Measurements from ENCODE around the gene NELFCD. TPM values are rescaled to one million over a fixed set of nuclear protein-coding genes. Genes with fewer than 3 reads are reported as not detected.

NELFCD gene
- total and polyA plus RNA-seq, 4 experiments from 2014 or later = 72.6 to 93.3 (median 82.8) TPM

GRCh38 chr20:58995461-58996225, 14.6 kb downstream of the NELFCD start:
- intact Hi-C loops (cut with micrococcal nuclease) = no loop called here
- H3K27ac ChIP-seq (ENCODE audit: low read depth, low read length) = no peak overlapping the region
- H3K36me3 Mint-ChIP-seq = peaks cover 41 to 71% of the 10 kb centered on the region in 2 donors

GRCh38 chr20:58996226-58996611, 15.2 kb downstream of the NELFCD start:
- Mint-ChIP-seq H3K27ac (no peak overlapping the region), H3K27me3 (no peaks in the 10 kb centered on the region), H3K4me1 (no peaks in the 10 kb centered on the region), H3K36me3 (peaks cover 38 to 65% of the 10 kb centered on the region in 2 donors), H3K4me3 (no peak overlapping the region), H3K9me3 (no peaks in the 10 kb centered on the region)
- ChIA-PET CTCF (ENCODE audit: partially characterized antibody) (interaction anchor here (0.7 kb wide), 1 partner anchor 16 kb away, joined by 4 read pairs; no protein-coding TSS in a partner anchor), POLR2A (ENCODE audit: partially characterized antibody) (no interaction called here)
- Histone ChIP-seq H3K27me3 (ENCODE audit: insufficient read depth, low read length) (no peaks in the 10 kb centered on the region), H3K36me3 (ENCODE audit: insufficient read depth, low read length) (peaks cover 39% of the 10 kb centered on the region), H3K9me3 (ENCODE audit: control insufficient read depth in 1 of 2, low read length in 2 of 2) (no peaks in the 10 kb centered on the region), H3K4me1 (ENCODE audit: insufficient read depth, low read length) (no peaks in the 10 kb centered on the region), H3K27ac (ENCODE audit: low read depth, low read length) (no peak overlapping the region), H3K4me3 (ENCODE audit: low read length in 2 of 2) (no peak overlapping the region)
- intact Hi-C loops (cut with micrococcal nuclease) = no loop called here
- no peak for DNase-seq

More at GRCh38 chr20:58995461-58996225, 14.6 kb downstream of the NELFCD start:
- Mint-ChIP-seq H3K27me3 (no peaks in the 10 kb centered on the region), H3K4me3 (no peak overlapping the region), H3K9me3 (no peaks in the 10 kb centered on the region), H3K27ac (peak overlapping the region in 2 of 7 donors; percentile 6 to 34), H3K4me1 (no peaks in the 10 kb centered on the region)
- Histone ChIP-seq H3K36me3 (ENCODE audit: insufficient read depth, low read length) (peaks cover 44% of the 10 kb centered on the region), H3K4me3 (ENCODE audit: low read length in 2 of 2) (no peak overlapping the region), H3K27me3 (ENCODE audit: insufficient read depth, low read length) (no peaks in the 10 kb centered on the region), H3K9me3 (ENCODE audit: control insufficient read depth in 1 of 2, low read length in 2 of 2) (no peaks in the 10 kb centered on the region), H3K4me1 (ENCODE audit: insufficient read depth, low read length) (no peaks in the 10 kb centered on the region)
- CTCF ChIA-PET (ENCODE audit: partially characterized antibody) = no interaction called here
- POLR2A ChIA-PET (ENCODE audit: partially characterized antibody) = no interaction called here
- no peak for DNase-seq

- H3K36me3 ChIP-seq (ENCODE audit: insufficient read depth, low read length) = peaks cover 36% of the 10 kb centered on the region
- Mint-ChIP-seq H3K4me1 (peaks cover under 1 to 1% (median under 1%) of the 10 kb centered on the region in 4 donors), H3K27ac (peak overlapping the region in 2 of 7 donors; percentile 42 to 57), H3K9me3 (no peaks in the 10 kb centered on the region), H3K27me3 (no peaks in the 10 kb centered on the region), H3K36me3 (peaks cover 32 to 58% of the 10 kb centered on the region in 2 donors), H3K4me3 (no peak overlapping the region)
- H3K27me3 ChIP-seq (ENCODE audit: insufficient read depth, low read length) = no peaks in the 10 kb centered on the region
- no peak overlapping the region for H3K27ac ChIP-seq (ENCODE audit: low read depth, low read length)
- no peaks in the 10 kb centered on the region for H3K9me3 ChIP-seq (ENCODE audit: control insufficient read depth in 1 of 2, low read length in 2 of 2)
- intact Hi-C loops (cut with micrococcal nuclease) = no loop called here
- no peak overlapping the region for H3K4me3 ChIP-seq (ENCODE audit: low read length in 2 of 2)
- DNase-seq = no peak
- ChIA-PET CTCF (ENCODE audit: partially characterized antibody) (interaction anchor here (0.7 to 1.0 kb wide), 2 partner anchors 16 to 17 kb away, joined by 3 to 4 read pairs; partner anchors contain the start of gene NELFCD), POLR2A (ENCODE audit: partially characterized antibody) (no interaction called here)
- no peaks in the 10 kb centered on the region for H3K4me1 ChIP-seq (ENCODE audit: insufficient read depth, low read length)
These were observed 16.2 kb downstream of the NELFCD start for GRCh38 chr20:58997141-58997770.

GRCh38 chr20:58998656-58999055, 17.6 kb downstream of the NELFCD start:
- CTCF ChIA-PET (ENCODE audit: partially characterized antibody) = no interaction called here
- intact Hi-C loops (cut with micrococcal nuclease) = no loop called here

DNA sequence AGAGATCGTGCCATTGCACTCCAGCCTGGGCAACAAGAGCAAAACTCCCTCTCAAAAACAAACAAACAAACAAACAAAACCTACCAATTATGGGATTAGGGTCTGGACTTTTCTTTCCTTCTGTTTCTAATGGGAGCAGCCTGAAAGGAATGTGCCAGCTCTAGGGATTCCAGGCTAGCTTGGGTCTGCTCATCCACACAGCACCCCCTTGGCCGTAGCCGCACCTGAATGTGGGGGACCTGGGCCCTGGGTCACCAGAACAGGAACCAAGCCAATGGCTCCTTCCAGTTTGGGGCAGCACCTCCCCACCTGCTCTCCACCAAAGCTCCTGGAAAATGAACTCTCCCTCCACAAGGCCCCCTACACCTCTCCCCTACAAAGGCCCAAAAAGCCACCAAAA, 19.3 kb downstream of the NELFCD start:
- no peak overlapping the region for H3K4me3 Mint-ChIP-seq
- H3K4me3 ChIP-seq (ENCODE audit: low read length in 2 of 2) = no peak overlapping the region
- no peaks in the 10 kb centered on the region for H3K9me3 Mint-ChIP-seq
- H3K4me1 ChIP-seq (ENCODE audit: insufficient read depth, low read length) = peaks cover 16% of the 10 kb centered on the region
- no peaks in the 10 kb centered on the region for H3K9me3 ChIP-seq (ENCODE audit: control insufficient read depth in 1 of 2, low read length in 2 of 2)
- H3K36me3 ChIP-seq (ENCODE audit: insufficient read depth, low read length) = peaks cover 22% of the 10 kb centered on the region
- no peaks in the 10 kb centered on the region for H3K27me3 Mint-ChIP-seq
- peaks cover 22 to 38% of the 10 kb centered on the region in 2 donors for H3K36me3 Mint-ChIP-seq
- ChIA-PET POLR2A (ENCODE audit: partially characterized antibody) (no interaction called here), CTCF (ENCODE audit: partially characterized antibody) (no interaction called here)
- H3K4me1 Mint-ChIP-seq = peaks cover 18 to 31% (median 26%) of the 10 kb centered on the region in 4 donors
- H3K27ac ChIP-seq (ENCODE audit: low read depth, low read length) = no peak overlapping the region
- no peaks in the 10 kb centered on the region for H3K27me3 ChIP-seq (ENCODE audit: insufficient read depth, low read length)
- intact Hi-C loops (cut with micrococcal nuclease) = no loop called here
- H3K27ac Mint-ChIP-seq = peak overlapping the region in 1 of 7 donors; percentile 76
- DNase-seq = no peak

More at GRCh38 chr20:58998656-58999055, 17.6 kb downstream of the NELFCD start:
- H3K27ac ChIP-seq (ENCODE audit: low read depth, low read length) = no peak overlapping the region
- Mint-ChIP-seq H3K27ac (peak overlapping the region in 2 of 7 donors; percentile 35 to 64), H3K36me3 (peaks cover 24 to 50% of the 10 kb centered on the region in 2 donors), H3K27me3 (no peaks in the 10 kb centered on the region), H3K9me3 (no peaks in the 10 kb centered on the region), H3K4me3 (no peak overlapping the region), H3K4me1 (peaks cover 1 to 15% (median 10%) of the 10 kb centered on the region in 4 donors)
- no peak for DNase-seq
- POLR2A ChIA-PET (ENCODE audit: partially characterized antibody) = interaction anchor here (1.0 kb wide), 1 partner anchor 14 kb away, joined by 3 read pairs; no protein-coding TSS in a partner anchor
- H3K9me3 ChIP-seq (ENCODE audit: control insufficient read depth in 1 of 2, low read length in 2 of 2) = no peaks in the 10 kb centered on the region
- no peaks in the 10 kb centered on the region for H3K27me3 ChIP-seq (ENCODE audit: insufficient read depth, low read length)
- H3K4me1 ChIP-seq (ENCODE audit: insufficient read depth, low read length) = no peaks in the 10 kb centered on the region
- H3K4me3 ChIP-seq (ENCODE audit: low read length in 2 of 2) = no peak overlapping the region
- H3K36me3 ChIP-seq (ENCODE audit: insufficient read depth, low read length) = peaks cover 27% of the 10 kb centered on the region

- ChIA-PET POLR2A (ENCODE audit: partially characterized antibody) (interaction anchor here (1.2 kb wide), 1 partner anchor 31 kb away, joined by 3 read pairs; the partner anchor contains the start of gene ATP5F1E), CTCF (ENCODE audit: partially characterized antibody) (no interaction called here)
- Mint-ChIP-seq H3K27ac (no peak overlapping the region), H3K27me3 (no peaks in the 10 kb centered on the region), H3K9me3 (no peaks in the 10 kb centered on the region), H3K4me1 (peaks cover 22 to 39% (median 32%) of the 10 kb centered on the region in 4 donors), H3K4me3 (no peak overlapping the region), H3K36me3 (peaks cover 15 to 31% of the 10 kb centered on the region in 2 donors)
- intact Hi-C loops (cut with micrococcal nuclease) = no loop called here
- no peaks in the 10 kb centered on the region for H3K27me3 ChIP-seq (ENCODE audit: insufficient read depth, low read length)
- peaks cover 23% of the 10 kb centered on the region for H3K4me1 ChIP-seq (ENCODE audit: insufficient read depth, low read length)
- no peak overlapping the region for H3K4me3 ChIP-seq (ENCODE audit: low read length in 2 of 2)
- H3K36me3 ChIP-seq (ENCODE audit: insufficient read depth, low read length) = peaks cover 15% of the 10 kb centered on the region
- H3K27ac ChIP-seq (ENCODE audit: low read depth, low read length) = no peak overlapping the region
- H3K9me3 ChIP-seq (ENCODE audit: control insufficient read depth in 1 of 2, low read length in 2 of 2) = no peaks in the 10 kb centered on the region
- no peak for DNase-seq
These were observed 20.0 kb downstream of the NELFCD start for GRCh38 chr20:59001068-59001448.

DNA sequence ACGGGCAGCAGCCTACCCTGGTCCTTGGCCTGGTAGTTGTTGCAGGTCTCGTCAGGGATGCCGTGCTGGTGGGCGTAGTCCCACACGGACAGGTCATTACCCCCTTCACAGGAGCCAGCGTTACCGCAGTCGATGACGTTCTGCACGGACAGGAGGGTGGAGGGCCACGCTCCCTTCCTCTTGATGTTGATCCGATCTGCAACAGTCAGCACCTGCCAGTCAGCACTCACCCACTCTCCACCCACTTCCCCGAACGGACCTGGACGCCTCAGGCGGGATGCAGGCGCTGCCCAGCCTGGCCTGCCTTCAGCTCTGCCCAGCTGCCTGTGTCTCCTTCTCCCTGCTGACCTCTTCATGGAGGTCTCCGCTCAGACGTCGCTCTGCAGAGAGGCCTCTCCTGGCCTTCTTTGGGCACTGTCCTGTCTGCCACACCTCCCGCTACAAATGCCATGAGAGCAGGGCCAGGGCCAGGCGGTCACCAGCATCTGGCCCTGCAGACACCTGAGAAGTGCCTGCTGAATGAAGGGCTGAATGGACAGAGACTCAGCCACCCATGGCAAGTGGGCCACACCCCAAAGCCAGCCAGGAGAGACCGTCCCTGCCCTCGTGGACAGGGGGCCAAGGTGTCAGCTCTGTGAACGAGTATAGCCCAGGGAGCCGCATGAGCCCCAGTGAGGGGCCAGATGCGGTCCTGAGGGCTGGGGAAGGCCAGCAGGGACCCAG, 20.6 kb downstream of the NELFCD start:
- H3K4me1 Mint-ChIP-seq = peaks cover 22 to 41% (median 34%) of the 10 kb centered on the region in 4 donors

More for the DNA sequence above, 20.6 kb downstream of the NELFCD start:
- ChIA-PET CTCF (ENCODE audit: partially characterized antibody) (no interaction called here), POLR2A (ENCODE audit: partially characterized antibody) (interaction anchor here (1.2 kb wide), 1 partner anchor 31 kb away, joined by 3 read pairs; the partner anchor contains the start of gene ATP5F1E)
- Histone ChIP-seq H3K27me3 (ENCODE audit: insufficient read depth, low read length) (no peaks in the 10 kb centered on the region), H3K4me1 (ENCODE audit: insufficient read depth, low read length) (peaks cover 28% of the 10 kb centered on the region), H3K9me3 (ENCODE audit: control insufficient read depth in 1 of 2, low read length in 2 of 2) (no peaks in the 10 kb centered on the region), H3K4me3 (ENCODE audit: low read length in 2 of 2) (no peak overlapping the region), H3K36me3 (ENCODE audit: insufficient read depth, low read length) (peaks cover 14% of the 10 kb centered on the region), H3K27ac (ENCODE audit: low read depth, low read length) (no peak overlapping the region)
- no peaks in the 10 kb centered on the region for H3K9me3 Mint-ChIP-seq
- H3K27ac Mint-ChIP-seq = no peak overlapping the region
- H3K4me3 Mint-ChIP-seq = no peak overlapping the region
- DNase-seq = no peak
- intact Hi-C loops (cut with micrococcal nuclease) = no loop called here
- H3K36me3 Mint-ChIP-seq = peaks cover 12 to 26% of the 10 kb centered on the region in 2 donors
- H3K27me3 Mint-ChIP-seq = no peaks in the 10 kb centered on the region

All from CD4-positive, alpha-beta memory T cell (primary cell).